HG03095 (cell line): ENCODE results near the gene MXRA7.
"Not testable (repeated sequence)": the region's sequence is repeated elsewhere in the genome, so short reads cannot be mapped to it uniquely, and the experiment has no call there.

Experiments
- ATAC-seq: cut with Tn5 transposase; IDR thresholded peaks from one replicate; pipeline ENCODE4 v1.9.1; 2021; ENCODE audit warnings: moderate library complexity; ENCODE audit not compliant: unreplicated experiment

The MXRA7 gene

GRCh38 chr17:76654408-76654807 is 56.4 kb downstream of the MXRA7 start:
- ATAC-seq: no peak

- ATAC-seq: no peak
Measured at GRCh38 chr17:76650504-76650903, 60.3 kb downstream of the MXRA7 start.

- no peak for ATAC-seq
Measured at GRCh38 chr17:76646712-76647111, 64.1 kb downstream of the MXRA7 start.

GRCh38 chr17:76645481-76645880 is 65.3 kb downstream of the MXRA7 start:
- ATAC-seq: no peak

GRCh38 chr17:76644995-76645394 is 65.8 kb downstream of the MXRA7 start:
- no peak for ATAC-seq

- ATAC-seq: no peak
Measured at GRCh38 chr17:76643553-76644148, 67.1 kb downstream of the MXRA7 start, which contains the start of gene ST6GALNAC1. ST6GALNAC1 (minus strand) TSS chr17:76643757; CDS start chr17:76643638, 119 bp downstream.

- no peak for ATAC-seq
Measured at GRCh38 chr17:76642994-76643393, 67.8 kb downstream of the MXRA7 start.

- ATAC-seq: no peak
Measured at GRCh38 chr17:76642032-76642561, 68.7 kb downstream of the MXRA7 start.

- ATAC-seq: no peak
Measured at GRCh38 chr17:76641501-76641900, 69.3 kb downstream of the MXRA7 start.

GRCh38 chr17:76640550-76641380 is 70.0 kb downstream of the MXRA7 start:
- no peak for ATAC-seq

GRCh38 chr17:76638263-76638662 is 72.5 kb downstream of the MXRA7 start:
- ATAC-seq: no peak

- not testable (repeated sequence) for ATAC-seq
Measured at GRCh38 chr17:76636486-76637206, 74.1 kb downstream of the MXRA7 start.

GRCh38 chr17:76635659-76636360 is 75.0 kb downstream of the MXRA7 start:
- no peak for ATAC-seq

GRCh38 chr17:76635039-76635438 is 75.7 kb downstream of the MXRA7 start:
- no peak for ATAC-seq

GRCh38 chr17:76633628-76634328 is 77.0 kb downstream of the MXRA7 start:
- no peak for ATAC-seq

GRCh38 chr17:76631821-76632565 is 78.8 kb downstream of the MXRA7 start:
- no peak for ATAC-seq

- no peak for ATAC-seq
Measured at GRCh38 chr17:76630151-76630550, 80.6 kb downstream of the MXRA7 start.
